GM23338 (cell line): ENCODE results near the gene TDG. TPM values are rescaled to one million over a fixed set of nuclear protein-coding genes. Genes with fewer than 3 reads are reported as not detected.
A peak's percentile ranks its signal among the peaks of the same experiment; 100 is the strongest.

Experiments used
- ATAC-seq: fragments of 200-7000 bp; cut with Tn5 transposase; 3 replicates; pipeline ENCODE4 v1.9.1; 2020
- DNase-seq: peaks from one replicate; pipeline ENCODE4 v3.0.0-alpha.2; 2015; ENCODE audit warnings: low spot score
- H2AFZ ChIP-seq: fragments of 200-600 bp; sonication (generic); 2 replicates; pipeline ENCODE4 v1.8.0; 2016; ENCODE audit warnings: antibody characterized with exemption, mild to moderate bottlenecking, moderate library complexity
- H3F3A ChIP-seq: fragments of 200-600 bp; sonication (generic); replicated peaks from 2 replicates; pipeline ENCODE4 v1.8.0; 2017; ENCODE audit warnings: antibody characterized with exemption, mixed run types, low read depth
- H3K27ac ChIP-seq: fragments of 200-600 bp; sonication (generic); 2 replicates; pipeline ENCODE4 v1.6.1; 2016; ENCODE audit warnings: low read depth
- H3K27me3 ChIP-seq: fragments of 200-600 bp; sonication (generic); 2 replicates; pipeline ENCODE4 v1.8.0; 2016; ENCODE audit warnings: mild to moderate bottlenecking, mixed run types, moderate library complexity; ENCODE audit not compliant: insufficient read depth
- H3K36me3 ChIP-seq: fragments of 200-600 bp; sonication (generic); 2 replicates; pipeline ENCODE4 v1.8.0; 2016; ENCODE audit warnings: mild to moderate bottlenecking; ENCODE audit not compliant: insufficient read depth
- H3K4me1 ChIP-seq: fragments of 200-600 bp; sonication (generic); 2 replicates; pipeline ENCODE4 v1.8.0; 2016; ENCODE audit warnings: mild to moderate bottlenecking, moderate library complexity; ENCODE audit not compliant: insufficient read depth
- H3K4me2 ChIP-seq: fragments of 200-600 bp; sonication (generic); 2 replicates; pipeline ENCODE4 v1.7.1; 2017; ENCODE audit warnings: mixed run types
- H3K4me3 ChIP-seq: fragments of 200-600 bp; sonication (generic); 2 replicates; pipeline ENCODE4 v1.6.1; 2016; ENCODE audit warnings: mixed run types
- H3K79me2 ChIP-seq: fragments of 200-600 bp; sonication (generic); replicated peaks from 2 replicates; pipeline ENCODE4 v1.8.0; 2017; ENCODE audit warnings: mild to moderate bottlenecking; ENCODE audit not compliant: insufficient read depth
- H3K9me2 ChIP-seq: fragments of 200-600 bp; sonication (generic); 2 replicates; pipeline ENCODE4 v1.8.0; 2017; ENCODE audit not compliant: insufficient read depth
- H4K20me1 ChIP-seq: fragments of 200-600 bp; sonication (generic); replicated peaks from 2 replicates; pipeline ENCODE4 v1.8.0; 2017; ENCODE audit warnings: mild to moderate bottlenecking; ENCODE audit not compliant: insufficient read depth
- H3K27ac Mint-ChIP-seq: 2 replicates; pipeline ENCODE4 v1.8.0; 2020; ENCODE audit warnings: inconsistent platforms, mild to moderate bottlenecking, moderate library complexity, mixed read lengths
- H3K27me3 Mint-ChIP-seq: 3 replicates; pipeline ENCODE4 v1.8.0; 2022; ENCODE audit warnings: low read depth, mild to moderate bottlenecking, moderate library complexity, mixed read lengths, inconsistent platforms; ENCODE audit not compliant: insufficient read depth, poor library complexity
- H3K36me3 Mint-ChIP-seq: 3 replicates; pipeline ENCODE4 v1.8.0; 2021; ENCODE audit warnings: low read depth, mild to moderate bottlenecking, inconsistent platforms, moderate library complexity, mixed read lengths
- H3K4me1 Mint-ChIP-seq: 3 replicates; pipeline ENCODE4 v1.8.0; 2020; ENCODE audit warnings: mild to moderate bottlenecking, inconsistent platforms, mixed read lengths
- H3K4me3 Mint-ChIP-seq: 3 replicates; pipeline ENCODE4 v1.8.0; 2021; ENCODE audit warnings: moderate library complexity, mild to moderate bottlenecking, inconsistent platforms, mixed read lengths
- H3K9me3 Mint-ChIP-seq: 3 replicates; pipeline ENCODE4 v1.8.0; 2020; ENCODE audit warnings: moderate library complexity, mild to moderate bottlenecking, inconsistent platforms, mixed read lengths
- CREB1 ChIP-seq: fragments of 250-450 bp; sonication (Bioruptor Pico); IDR thresholded peaks from 2 replicates; pipeline ENCODE4 v1.5.0; 2020; ENCODE audit warnings: low read depth, mild to moderate bottlenecking, moderate library complexity
- CTCF ChIP-seq, 2 experiments: fragments of 200-600 bp in 1 of 2; sonication (generic) in 1 of 2; conservative IDR thresholded peaks; 2 replicates each; pipeline versions ENCODE4 v1.5.1 to v1.6.1; 2016 to 2017; ENCODE audit warnings: antibody characterized with exemption in 2 of 2, low read depth in 2 of 2, mild to moderate bottlenecking in 2 of 2, moderate library complexity in 1 of 2
- ETS1 ChIP-seq: IDR thresholded peaks from 2 replicates; pipeline ENCODE4 v1.6.1; 2016; ENCODE audit warnings: antibody characterized with exemption
- EZH2 ChIP-seq: fragments of 200-600 bp; sonication (generic); IDR thresholded peaks from one replicate; pipeline ENCODE4 v1.8.0; 2017; ENCODE audit warnings: antibody characterized with exemption, mild to moderate bottlenecking, low read depth; ENCODE audit not compliant: unreplicated experiment
- EZH2phosphoT487 ChIP-seq: fragments of 200-600 bp; sonication (generic); IDR thresholded peaks from one replicate; pipeline ENCODE4 v1.8.1; 2018; ENCODE audit warnings: antibody characterized with exemption; ENCODE audit not compliant: unreplicated experiment
- JUNB ChIP-seq: IDR thresholded peaks from one replicate; pipeline ENCODE4 v1.6.1; 2016; ENCODE audit warnings: antibody characterized with exemption; ENCODE audit not compliant: unreplicated experiment
- NANOG ChIP-seq: IDR thresholded peaks from 2 replicates; pipeline ENCODE4 v1.6.1; 2016; ENCODE audit warnings: antibody characterized with exemption, borderline replicate concordance
- POLR2AphosphoS5 ChIP-seq: IDR thresholded peaks from 2 replicates; pipeline ENCODE4 v1.6.1; 2016; ENCODE audit warnings: antibody characterized with exemption, low read depth
- STAT1 ChIP-seq: IDR thresholded peaks from one replicate; pipeline ENCODE4 v1.6.1; 2016; ENCODE audit warnings: antibody characterized with exemption; ENCODE audit not compliant: unreplicated experiment
- ZNF114 ChIP-seq: fragments of 250-450 bp; sonication (Bioruptor Pico); IDR thresholded peaks from 2 replicates; pipeline ENCODE4 v1.5.0; 2020; ENCODE audit warnings: mild to moderate bottlenecking, moderate library complexity
- ZNF331 ChIP-seq: fragments of 250-450 bp; sonication (Bioruptor Pico); IDR thresholded peaks from 2 replicates; pipeline ENCODE4 v1.5.0; 2020; ENCODE audit warnings: low read depth, mild to moderate bottlenecking, moderate library complexity
- ZNF462 ChIP-seq: fragments of 250-450 bp; sonication (Bioruptor Pico); IDR thresholded peaks from 2 replicates; pipeline ENCODE4 v1.5.0; 2020; ENCODE audit warnings: mild to moderate bottlenecking, moderate library complexity
- polyA plus RNA-seq: library from polyadenylated mRNA; unstranded; fragments of >200 nt; fragmentation: Nextera tagmentation; extraction: Ambion mirVana; gene quantifications from 2 replicates; pipeline ENCODE4 v1.2.1, GENCODE V29; 2016
- total RNA-seq: library from RNA; depleted of rRNA; stranded (reverse); fragments of >200 nt; shearing (Covaris generic); gene quantifications from 2 replicates; pipeline ENCODE4 v1.2.3, GENCODE V29; 2014

TDG gene
- total and polyA plus RNA-seq, 2 experiments from 2014 or later = 57.0 to 66.2 TPM

GRCh38 chr12:103965255-103965589 lies 450 bp upstream of the TDG start (continued):
- TF ChIP-seq CTCF (conservative IDR thresholded peaks at IDR 0.05; ENCODE audit: low read depth in 2 of 2) = no peak

- peak overlapping the region; percentile 95 for H3K4me3 ChIP-seq
- peaks cover 7% of the 10 kb centered on the region; the same call in 1 of the 2 replicates for H3K4me1 ChIP-seq
- H3K36me3 ChIP-seq = no peaks in the 10 kb centered on the region
- H2AFZ ChIP-seq = no peak overlapping the region
- ATAC-seq = no peak
- no peaks in the 10 kb centered on the region for H3K9me3 Mint-ChIP-seq
- H3K4me1 Mint-ChIP-seq = peaks cover 20% of the 10 kb centered on the region
- H3K27ac ChIP-seq = peak overlapping the region; percentile 91
- H3K27ac Mint-ChIP-seq = peak overlapping the region; percentile 98
- no peak for DNase-seq
- H3K36me3 Mint-ChIP-seq = peaks cover 30% of the 10 kb centered on the region
- H3K4me3 Mint-ChIP-seq = peak overlapping the region; percentile 100
- peaks cover 4% of the 10 kb centered on the region; the same call in 1 of the 2 replicates for H3F3A ChIP-seq
- H3K9me2 ChIP-seq = no peaks in the 10 kb centered on the region
- peak overlapping the region; percentile 94 for H3K4me2 ChIP-seq
- H3K79me2 ChIP-seq = peaks cover 82% of the 10 kb centered on the region
- H3K27me3 ChIP-seq = no peaks in the 10 kb centered on the region
- H3K27me3 Mint-ChIP-seq = peaks cover 8% of the 10 kb centered on the region
- peaks cover 36% of the 10 kb centered on the region for H4K20me1 ChIP-seq
- TF ChIP-seq EZH2 (no peak), ZNF462 (no peak), ZNF114 (no peak), ZNF331 (no peak), ETS1 (no peak), NANOG (no peak), CREB1 (CRISPR knock-in tag) (no peak), CTCF (conservative IDR thresholded peaks at IDR 0.05; ENCODE audit: low read depth in 2 of 2) (no peak), POLR2AphosphoS5 (no peak), EZH2phosphoT487 (no peak), STAT1 (no peak), JUNB (no peak)
These were observed 1.1 kb downstream of the TDG start for GRCh38 chr12:103966736-103967135.
